Measurements from ENCODE around the gene MAP3K7CL. TPM values are rescaled to one million over a fixed set of nuclear protein-coding genes. Genes with fewer than 3 reads are reported as not detected.

The MAP3K7CL gene
- total RNA-seq, 1 experiment from 2014 or later = 24.0 TPM

DNA sequence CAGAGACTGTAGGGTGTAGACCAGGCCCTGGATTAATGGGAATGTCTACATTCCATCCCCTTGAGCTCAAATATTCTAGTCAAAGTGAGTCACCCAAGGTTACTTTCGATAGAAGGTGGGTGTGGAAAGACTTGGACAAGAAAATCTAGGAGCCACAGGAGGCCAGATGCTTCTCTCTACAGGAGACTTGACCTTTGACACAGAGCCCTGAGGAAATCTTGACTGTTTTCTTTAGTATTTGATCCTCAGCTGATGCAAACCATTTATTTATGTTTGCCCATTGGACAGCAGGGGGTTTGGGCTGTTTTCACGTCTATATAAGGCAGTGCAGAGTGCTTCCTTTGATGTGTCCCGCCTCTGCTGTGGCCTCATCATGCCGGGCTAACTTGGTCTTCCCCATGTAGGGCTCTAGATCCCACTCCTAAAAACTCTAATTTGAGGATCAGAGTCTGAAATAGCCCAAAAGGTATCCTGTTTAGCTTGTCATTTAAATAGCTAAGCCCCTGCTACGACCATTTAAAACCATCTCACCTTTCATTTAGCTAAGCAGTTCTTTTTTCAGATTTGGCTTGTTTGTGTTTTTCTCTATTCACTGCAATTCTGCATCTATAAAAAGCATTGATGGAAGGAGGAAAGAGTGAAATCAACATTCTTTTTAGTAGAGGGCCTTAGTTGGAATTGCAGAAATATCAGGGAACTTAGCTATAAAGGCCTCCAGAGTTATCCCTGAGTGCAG lies 15.5 kb upstream of the MAP3K7CL start:
- no peak overlapping the region for H3K27ac ChIP-seq
- no peaks in the 10 kb centered on the region; the same call in 1 of the 2 replicates for H3K36me3 ChIP-seq
- no peak overlapping the region for H3K4me3 ChIP-seq
- H3K4me1 ChIP-seq = peaks cover 12% of the 10 kb centered on the region
- no peaks in the 10 kb centered on the region for H3K9me3 ChIP-seq (replicated peaks)
- H3K27me3 ChIP-seq = no peaks in the 10 kb centered on the region
- no peak for DNase-seq

DNA sequence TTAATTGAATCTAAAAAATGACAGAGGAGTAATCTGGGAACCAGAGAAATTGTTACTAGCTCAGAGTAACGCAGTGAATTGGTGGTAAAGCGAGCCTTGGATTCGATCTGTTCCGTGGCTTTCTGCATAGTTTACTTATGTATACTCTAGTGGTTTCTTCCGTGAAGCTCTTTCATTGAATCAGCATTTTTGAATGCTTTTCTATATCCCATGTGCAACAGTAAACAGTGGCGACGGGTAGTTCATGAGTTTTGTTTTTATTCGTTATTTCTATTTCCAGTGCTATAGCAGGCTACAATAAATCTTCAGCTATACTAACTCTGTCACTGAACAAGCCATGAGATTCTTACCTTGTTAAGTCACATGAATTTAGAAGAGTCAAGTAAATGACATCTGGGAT lies 14.5 kb upstream of the MAP3K7CL start:
- Histone ChIP-seq H3K4me3 (no peak overlapping the region), H3K36me3 (no peaks in the 10 kb centered on the region; the same call in 1 of the 2 replicates), H3K4me1 (peaks cover 12% of the 10 kb centered on the region), H3K27me3 (no peaks in the 10 kb centered on the region), H3K9me3 (replicated peaks) (no peaks in the 10 kb centered on the region), H3K27ac (no peak overlapping the region)
- DNase-seq = no peak

DNA sequence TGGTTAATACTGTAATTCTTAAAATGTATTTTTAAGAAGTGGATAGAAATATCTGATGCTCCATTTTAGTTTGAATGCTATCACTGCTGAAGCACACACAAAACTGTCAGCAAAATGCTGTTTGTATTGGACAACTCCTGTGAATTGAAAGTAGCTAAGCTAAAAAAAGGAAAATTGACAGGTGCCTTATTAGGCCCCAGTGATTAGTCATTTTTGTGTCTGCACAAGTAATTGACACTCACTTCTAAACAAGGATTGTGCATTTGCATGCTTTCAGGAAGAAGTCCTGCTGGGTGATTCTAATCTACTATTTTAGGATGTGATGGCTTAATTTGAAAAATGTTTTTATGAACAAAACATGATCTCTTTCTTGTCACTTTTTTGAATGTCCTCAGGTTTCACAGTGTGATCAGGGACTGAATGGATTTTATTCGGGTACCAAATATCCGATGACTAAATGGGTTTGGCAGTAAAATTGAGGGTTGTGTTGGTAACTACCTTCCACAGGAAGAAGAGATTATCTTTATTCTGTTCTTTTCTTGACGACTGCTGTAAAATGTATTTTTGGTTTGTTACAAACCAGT lies 13.0 kb upstream of the MAP3K7CL start:
- H3K4me3 ChIP-seq = no peak overlapping the region
- DNase-seq = no peak
- peaks cover 12% of the 10 kb centered on the region for H3K4me1 ChIP-seq
- no peaks in the 10 kb centered on the region for H3K27me3 ChIP-seq
- H3K9me3 ChIP-seq (replicated peaks) = no peaks in the 10 kb centered on the region
- H3K27ac ChIP-seq = no peak overlapping the region
- H3K36me3 ChIP-seq = no peaks in the 10 kb centered on the region; the same call in 1 of the 2 replicates

DNA sequence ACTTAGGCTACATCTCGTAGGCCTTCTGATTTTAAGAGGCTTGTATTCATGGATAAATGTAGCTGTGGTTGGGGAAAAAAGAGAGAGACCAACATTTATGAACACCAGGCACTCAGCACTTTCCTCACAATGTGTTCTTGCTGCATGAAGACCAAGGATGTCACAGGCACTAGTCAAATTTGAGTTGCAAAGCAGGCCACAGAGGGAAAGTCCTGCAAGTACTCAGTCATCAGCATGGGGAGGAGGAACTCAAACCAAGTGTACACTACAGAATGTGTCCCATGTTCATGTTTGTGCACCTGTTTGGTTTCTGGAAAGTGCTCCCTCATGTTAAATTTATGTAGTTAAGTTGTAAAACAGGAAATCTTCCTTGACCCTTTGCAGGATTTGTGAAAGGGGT lies 8.7 kb upstream of the MAP3K7CL start:
- peaks cover 7% of the 10 kb centered on the region for H3K4me1 ChIP-seq
- no peaks in the 10 kb centered on the region for H3K9me3 ChIP-seq (replicated peaks)
- no peaks in the 10 kb centered on the region for H3K36me3 ChIP-seq
- no peak for DNase-seq
- no peak overlapping the region for H3K4me3 ChIP-seq
- H3K27ac ChIP-seq = no peak overlapping the region
- H3K27me3 ChIP-seq = no peaks in the 10 kb centered on the region

DNA sequence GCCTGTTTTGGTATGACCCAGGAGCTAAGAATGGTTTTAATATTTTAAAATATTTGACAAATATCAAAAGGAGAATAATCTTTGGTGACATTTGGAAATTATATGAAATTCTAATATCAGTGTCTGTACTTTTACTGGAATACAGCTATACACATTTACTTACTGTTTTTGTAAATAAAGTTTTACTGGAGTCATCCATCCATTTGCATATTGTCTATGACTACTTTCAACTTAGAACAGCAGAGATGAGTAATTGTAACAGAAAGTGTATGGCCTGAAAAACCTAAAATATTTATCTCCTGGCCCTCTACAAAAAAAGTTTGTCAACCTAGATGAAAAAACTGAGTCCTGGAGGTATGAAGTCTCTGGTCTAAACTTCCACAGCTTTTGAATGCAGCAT lies 5.8 kb upstream of the MAP3K7CL start:
- H3K27me3 ChIP-seq = no peaks in the 10 kb centered on the region
- no peak for DNase-seq
- H3K36me3 ChIP-seq = no peaks in the 10 kb centered on the region
- H3K4me3 ChIP-seq = no peak overlapping the region
- peaks cover 7% of the 10 kb centered on the region for H3K9me3 ChIP-seq (replicated peaks)
- H3K4me1 ChIP-seq = 0 out of 2 replicates have a peak, but pooled peaks cover under 1% of the 10 kb centered on the region
- H3K27ac ChIP-seq = no peak overlapping the region

DNA sequence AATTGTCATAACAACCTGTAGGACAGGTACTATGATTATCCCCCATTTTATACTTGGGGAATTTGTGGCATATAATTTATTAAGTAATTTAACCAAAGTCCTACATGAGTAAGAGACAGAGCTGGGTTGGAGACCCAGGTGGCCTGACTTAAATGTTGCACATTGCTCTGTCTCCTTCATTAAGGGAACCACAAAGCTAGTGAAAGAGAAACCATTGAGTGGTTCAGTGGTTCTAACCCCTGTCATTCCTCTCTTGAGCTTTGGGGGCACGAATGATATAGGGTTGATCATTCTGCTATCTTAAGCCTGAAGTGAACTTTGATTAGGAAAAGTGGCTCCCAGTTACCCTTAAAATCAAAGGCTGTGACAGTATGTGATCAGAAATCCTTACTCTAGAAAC lies 5.3 kb upstream of the MAP3K7CL start:
- peaks cover 9% of the 10 kb centered on the region for H3K9me3 ChIP-seq (replicated peaks)
- H3K27me3 ChIP-seq = no peaks in the 10 kb centered on the region
- H3K36me3 ChIP-seq = no peaks in the 10 kb centered on the region
- H3K4me3 ChIP-seq = no peak overlapping the region
- DNase-seq = no peak
- peaks cover 3% of the 10 kb centered on the region; the same call in 1 of the 2 replicates for H3K4me1 ChIP-seq
- no peak overlapping the region for H3K27ac ChIP-seq

DNA sequence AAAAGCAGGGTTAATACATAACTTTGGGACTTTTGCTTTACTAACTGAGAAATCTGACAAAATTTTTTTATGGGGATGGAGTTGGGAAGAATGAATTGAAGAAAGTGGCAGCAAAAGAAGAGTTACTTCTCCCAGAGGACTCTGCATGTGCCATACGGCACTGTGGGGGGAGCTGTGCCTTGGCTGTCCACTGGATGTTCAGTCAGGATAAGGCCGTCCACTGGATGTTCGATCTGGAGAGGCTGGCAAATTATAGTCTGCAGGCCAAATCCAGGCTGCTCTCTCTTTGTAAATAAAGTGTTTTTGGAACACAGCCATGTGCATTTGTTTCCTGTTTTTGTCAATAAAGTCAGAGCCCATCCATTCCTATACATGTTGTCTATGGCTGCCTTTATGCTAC lies 4.5 kb upstream of the MAP3K7CL start:
- no peak for DNase-seq
- Histone ChIP-seq H3K4me1 (peaks cover 6% of the 10 kb centered on the region), H3K27me3 (no peaks in the 10 kb centered on the region), H3K27ac (no peak overlapping the region), H3K4me3 (no peak overlapping the region), H3K9me3 (replicated peaks) (peaks cover 9% of the 10 kb centered on the region), H3K36me3 (no peaks in the 10 kb centered on the region)

DNA sequence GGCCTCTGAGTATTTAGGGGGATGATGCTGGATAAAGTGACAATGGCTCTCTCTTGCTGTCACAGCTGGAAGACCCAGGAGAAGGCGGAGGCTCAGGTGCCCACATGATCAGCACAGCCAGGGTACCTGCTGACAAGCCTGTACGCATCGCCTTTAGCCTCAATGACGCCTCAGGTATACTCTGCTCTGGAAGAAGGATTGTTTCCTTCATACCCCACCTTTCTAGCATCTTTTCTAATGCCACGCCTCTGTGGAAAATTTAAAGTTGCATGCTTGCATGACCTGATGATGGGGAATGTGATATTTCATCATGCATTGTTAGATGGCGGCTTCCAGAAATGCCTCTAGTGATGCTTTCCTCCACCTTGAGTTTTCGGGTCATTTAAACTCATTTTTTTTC lies 2.8 kb downstream of the MAP3K7CL start:
- Histone ChIP-seq H3K4me3 (no peak overlapping the region), H3K27me3 (no peaks in the 10 kb centered on the region), H3K36me3 (no peaks in the 10 kb centered on the region), H3K4me1 (peaks cover 15% of the 10 kb centered on the region), H3K9me3 (replicated peaks) (peaks cover 9% of the 10 kb centered on the region), H3K27ac (no peak overlapping the region)
- no peak for DNase-seq

DNA sequence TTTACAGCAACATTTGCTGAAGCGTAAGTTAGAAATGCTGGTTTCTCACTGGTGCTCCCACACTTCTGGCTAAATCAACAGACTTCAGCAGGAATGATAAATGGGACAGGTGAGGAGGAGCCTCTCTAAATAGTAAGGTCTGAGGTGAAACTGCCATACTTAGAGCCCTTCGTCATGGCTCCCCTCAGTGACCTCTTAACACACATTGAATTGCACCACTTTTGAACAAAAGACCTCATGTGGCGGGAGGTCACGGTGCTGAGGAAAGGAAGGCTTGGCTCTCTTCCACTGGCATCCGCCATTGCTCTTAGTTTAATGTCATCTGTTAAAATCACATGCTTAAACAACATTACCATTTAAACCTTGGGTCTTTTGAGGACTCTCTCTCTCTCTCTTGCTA lies 3.4 kb downstream of the MAP3K7CL start:
- peaks cover 15% of the 10 kb centered on the region for H3K4me1 ChIP-seq

DNA sequence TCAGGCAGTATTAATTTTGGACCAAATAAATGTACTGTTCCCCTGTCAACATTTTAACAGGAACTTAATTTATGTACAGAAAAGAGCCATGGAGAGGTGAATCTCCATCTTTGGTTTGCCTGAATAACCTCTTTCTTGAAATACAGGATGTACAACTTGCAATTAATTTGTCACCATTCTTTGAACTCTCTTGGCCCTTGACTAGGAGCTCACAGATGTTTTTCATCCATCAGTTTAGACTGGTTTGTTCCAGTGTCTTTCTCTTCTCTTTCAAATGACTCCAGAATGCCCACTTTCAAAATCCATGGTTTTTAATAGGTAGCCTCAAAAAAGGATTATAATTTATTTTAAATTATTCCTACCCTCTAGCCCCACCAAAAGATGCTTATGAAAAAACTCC lies 5.0 kb downstream of the MAP3K7CL start:
- no peak for DNase-seq
- Histone ChIP-seq H3K36me3 (no peaks in the 10 kb centered on the region), H3K27me3 (no peaks in the 10 kb centered on the region), H3K27ac (no peak overlapping the region), H3K4me1 (peaks cover 11% of the 10 kb centered on the region), H3K9me3 (replicated peaks) (no peaks in the 10 kb centered on the region), H3K4me3 (no peak overlapping the region)

More for the DNA sequence above, 3.4 kb downstream of the MAP3K7CL start:
- Histone ChIP-seq H3K36me3 (no peaks in the 10 kb centered on the region), H3K9me3 (replicated peaks) (peaks cover 9% of the 10 kb centered on the region), H3K4me3 (no peak overlapping the region), H3K27ac (no peak overlapping the region), H3K27me3 (no peaks in the 10 kb centered on the region)
- no peak for DNase-seq

DNA sequence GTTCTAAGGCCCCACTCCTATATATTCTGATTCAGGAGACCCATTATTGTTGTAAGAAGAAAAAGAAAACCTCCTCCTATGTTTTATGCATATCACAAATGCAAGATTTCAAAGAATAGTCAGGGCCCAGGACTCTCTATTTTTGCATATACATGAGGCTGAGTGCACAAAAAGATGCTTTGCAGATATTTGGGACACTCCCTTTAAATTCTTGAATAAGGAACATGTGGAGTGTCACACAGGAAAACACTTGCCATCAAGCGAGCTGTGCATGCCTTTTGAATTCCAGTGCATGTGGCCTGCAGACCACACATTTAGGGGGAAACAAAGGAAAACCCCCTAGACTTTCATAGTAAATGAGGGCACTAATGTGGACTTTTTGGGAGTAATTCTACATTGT lies 5.6 kb downstream of the MAP3K7CL start:
- no peak overlapping the region for H3K27ac ChIP-seq

DNA sequence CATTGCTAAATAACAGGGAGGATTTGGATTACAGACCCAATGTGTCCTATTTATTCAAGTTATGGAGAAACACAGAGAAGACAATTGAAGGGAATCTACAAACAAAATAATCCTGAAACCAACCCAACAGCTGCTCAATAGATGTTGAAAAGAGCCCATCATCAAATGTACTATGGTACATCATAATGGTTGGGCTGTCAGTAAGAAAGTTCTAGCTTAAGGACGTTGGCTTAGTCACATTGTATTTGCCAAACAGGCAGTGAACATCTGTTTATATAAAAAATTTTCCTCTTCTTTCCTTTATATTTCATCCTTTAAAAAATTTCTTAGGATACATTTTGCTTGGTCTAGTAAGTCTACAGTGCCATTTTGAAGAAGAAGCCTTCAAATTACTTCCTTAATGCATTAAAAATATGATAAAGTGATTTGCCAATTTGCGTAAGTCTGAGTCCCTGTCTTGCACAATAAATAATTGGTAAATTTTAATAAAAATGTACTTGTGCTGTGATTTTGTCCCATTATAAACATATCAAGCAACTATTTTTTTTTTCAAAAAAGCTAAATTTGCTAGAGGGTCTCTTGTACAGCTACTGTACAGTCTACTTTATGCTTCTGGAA lies 14.4 kb downstream of the MAP3K7CL start:
- peak overlapping the region; percentile 93 for H3K27ac ChIP-seq
- no peaks in the 10 kb centered on the region for H3K9me3 ChIP-seq (replicated peaks)
- 0 out of 2 replicates have a peak, but pooled peaks cover 2% of the 10 kb centered on the region for H3K36me3 ChIP-seq
- DNase-seq = peak in 1 of 2 experiments; percentile 42
- H3K27me3 ChIP-seq = no peaks in the 10 kb centered on the region
- H3K4me1 ChIP-seq = peaks cover 22% of the 10 kb centered on the region
- H3K4me3 ChIP-seq = peak overlapping the region; percentile 27

More for the DNA sequence above, 5.6 kb downstream of the MAP3K7CL start:
- Histone ChIP-seq H3K4me1 (peaks cover 8% of the 10 kb centered on the region), H3K9me3 (replicated peaks) (no peaks in the 10 kb centered on the region), H3K4me3 (no peak overlapping the region), H3K36me3 (no peaks in the 10 kb centered on the region), H3K27me3 (no peaks in the 10 kb centered on the region)
- DNase-seq = no peak

DNA sequence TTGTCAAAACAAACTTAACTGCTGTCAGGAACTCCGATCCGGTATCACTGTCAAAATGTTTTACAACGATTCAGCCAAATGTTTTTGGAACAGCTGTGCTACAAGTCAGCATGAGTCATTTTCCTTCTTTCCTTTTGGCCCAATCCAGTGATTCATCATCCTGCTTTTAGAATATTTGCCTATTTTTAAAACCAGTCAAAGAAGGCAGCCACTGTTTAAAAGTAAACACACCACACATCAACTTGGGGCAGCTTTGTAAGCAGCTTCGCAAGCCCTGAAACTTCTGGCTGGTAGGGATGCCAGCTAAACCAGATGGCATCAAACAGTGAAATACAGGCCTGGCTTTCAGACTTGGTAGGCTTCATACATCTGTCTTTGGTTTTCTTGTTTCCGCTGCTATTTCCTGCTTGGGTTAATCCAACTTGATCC lies 14.9 kb downstream of the MAP3K7CL start:
- peaks cover 22% of the 10 kb centered on the region for H3K4me1 ChIP-seq
- no peaks in the 10 kb centered on the region for H3K27me3 ChIP-seq
- peak; percentile 53 to 88 for DNase-seq
- H3K4me3 ChIP-seq = peak overlapping the region; percentile 27
- H3K27ac ChIP-seq = peak overlapping the region; percentile 93
- no peaks in the 10 kb centered on the region for H3K9me3 ChIP-seq (replicated peaks)
- 0 out of 2 replicates have a peak, but pooled peaks cover 2% of the 10 kb centered on the region for H3K36me3 ChIP-seq

DNA sequence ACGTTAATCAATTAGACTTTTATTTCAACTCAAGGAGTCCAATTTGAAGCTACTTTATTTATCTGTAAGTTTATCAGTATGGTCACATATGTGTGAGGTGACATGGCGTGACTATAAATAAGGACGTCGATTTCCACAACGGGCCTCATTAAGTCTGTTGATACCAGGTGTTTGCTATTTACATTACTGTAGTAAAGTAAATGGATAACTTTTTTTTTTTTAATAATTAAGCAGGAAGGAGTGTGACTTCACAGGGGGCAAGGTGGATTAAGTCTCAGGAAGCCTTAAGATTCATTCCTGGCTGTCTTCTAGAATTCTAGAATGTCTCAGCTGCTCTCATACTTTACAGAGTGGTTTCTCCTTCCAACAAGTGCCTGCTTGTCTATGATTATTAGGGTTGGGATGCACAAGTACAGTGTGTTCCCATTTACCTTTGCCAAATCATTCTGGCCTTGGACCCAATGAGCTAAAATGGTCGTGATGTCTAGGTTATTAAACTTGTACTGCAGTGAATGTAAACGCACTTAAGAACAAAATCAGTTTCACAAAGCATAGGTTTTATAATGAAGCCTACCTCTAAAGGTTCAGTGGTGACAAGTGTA lies 15.5 kb downstream of the MAP3K7CL start:
- Histone ChIP-seq H3K36me3 (0 out of 2 replicates have a peak, but pooled peaks cover 2% of the 10 kb centered on the region), H3K4me3 (peak overlapping the region; percentile 27), H3K4me1 (peaks cover 22% of the 10 kb centered on the region), H3K27me3 (no peaks in the 10 kb centered on the region), H3K27ac (peak overlapping the region; percentile 93), H3K9me3 (replicated peaks) (no peaks in the 10 kb centered on the region)
- peak in 1 of 2 experiments; percentile 41 for DNase-seq

DNA sequence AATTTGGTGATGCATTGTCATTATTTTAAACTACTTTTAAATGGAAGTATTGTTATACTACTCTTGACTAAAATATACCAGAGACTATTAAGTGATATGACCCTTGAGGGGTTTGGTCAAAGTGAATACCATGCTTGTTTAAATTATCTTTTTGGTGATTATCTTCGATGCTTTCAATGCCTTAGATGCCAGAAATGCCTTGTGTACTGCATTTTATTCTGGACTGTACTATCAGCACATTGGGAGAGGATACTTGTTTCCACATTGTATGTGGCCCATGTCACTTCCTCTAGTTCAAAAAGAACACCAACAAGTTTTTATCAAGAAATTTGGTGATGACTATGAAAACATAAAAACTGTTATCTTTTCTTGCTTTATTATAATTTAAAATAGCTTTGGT lies 16.3 kb downstream of the MAP3K7CL start:
- no peak for DNase-seq
- Histone ChIP-seq H3K27me3 (no peaks in the 10 kb centered on the region), H3K27ac (peak overlapping the region; percentile 93), H3K9me3 (replicated peaks) (no peaks in the 10 kb centered on the region), H3K36me3 (0 out of 2 replicates have a peak, but pooled peaks cover 2% of the 10 kb centered on the region), H3K4me1 (peaks cover 22% of the 10 kb centered on the region), H3K4me3 (no peak overlapping the region)
